CD4-positive, alpha-beta T cell treated with Interleukin-17A for 1 hour (primary cell): Measurements from ENCODE around the gene NRP1.
"Not testable (repeated sequence)": the region's sequence is repeated elsewhere in the genome, so short reads cannot be mapped to it uniquely, and the experiment has no call there.

Experiments
- DNase-seq: peaks from one replicate; pipeline ENCODE4 v3.0.0-alpha.2; 2020

Gene NRP1

GRCh38 chr10:33315891-33316290 is 18.6 kb downstream of the NRP1 start:
- no peak for DNase-seq

GRCh38 chr10:33314811-33315561 is 19.5 kb downstream of the NRP1 start:
- DNase-seq, result no peak

DNA sequence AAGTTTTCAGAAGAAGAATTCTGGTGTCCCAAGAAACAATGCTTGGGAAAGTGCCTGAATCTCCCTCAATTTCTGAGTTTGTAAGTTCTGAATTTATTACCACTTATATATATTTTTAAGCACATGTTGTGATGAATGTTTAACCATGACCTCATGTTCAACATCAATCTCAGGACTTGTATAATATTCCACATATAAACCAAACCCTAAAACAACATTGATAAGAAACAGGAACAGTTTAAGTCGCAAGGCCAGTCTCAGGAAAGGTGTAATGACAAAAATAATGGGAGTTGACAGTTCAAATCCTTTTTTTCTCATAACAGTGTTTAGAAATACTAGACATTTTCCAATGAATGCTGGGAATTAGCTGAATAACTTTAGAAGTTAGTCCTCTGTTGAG is 22.8 kb downstream of the NRP1 start:
- no peak for DNase-seq

DNA sequence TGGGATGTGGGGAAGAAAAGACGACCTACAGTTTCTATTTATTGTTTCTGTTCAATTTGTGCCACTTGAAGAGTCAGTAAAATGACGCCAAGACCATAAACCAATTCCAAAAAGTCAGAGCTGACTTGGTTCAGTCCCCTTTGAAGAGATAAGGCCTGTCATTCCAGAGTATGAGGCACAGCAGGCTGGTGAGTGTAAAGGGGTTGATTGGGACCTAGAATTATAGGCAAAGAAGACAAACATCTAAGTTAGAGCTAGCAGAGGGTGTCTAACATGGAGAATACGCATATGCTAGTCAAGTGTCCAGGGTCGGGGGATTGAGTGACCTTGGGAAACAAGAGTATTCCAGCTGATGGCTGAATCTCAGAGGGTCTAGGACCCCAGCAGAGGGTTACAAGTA is 23.6 kb downstream of the NRP1 start:
- no peak for DNase-seq

DNA sequence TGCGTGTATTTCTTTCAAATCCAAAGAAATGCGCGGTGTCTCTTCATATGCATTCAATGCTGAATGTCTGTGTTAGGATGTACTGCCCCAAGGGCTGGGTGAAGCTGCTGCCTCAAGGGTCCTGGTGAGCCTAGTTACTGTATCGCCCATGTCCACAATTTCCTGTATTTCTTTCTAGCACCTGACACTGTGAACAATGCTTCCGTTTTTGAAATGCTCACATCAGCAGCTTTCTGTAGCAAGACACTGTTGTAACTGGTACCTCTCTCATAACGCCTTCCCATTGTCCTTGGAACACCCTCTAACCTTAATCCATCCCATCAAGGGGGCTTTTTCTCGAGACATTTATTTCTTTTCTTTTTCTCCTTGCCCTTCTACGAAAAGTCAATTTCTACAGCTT is 25.1 kb downstream of the NRP1 start:
- DNase-seq, result no peak

- DNase-seq, result no peak
Observed at GRCh38 chr10:33307835-33308234, 26.6 kb downstream of the NRP1 start.

DNA sequence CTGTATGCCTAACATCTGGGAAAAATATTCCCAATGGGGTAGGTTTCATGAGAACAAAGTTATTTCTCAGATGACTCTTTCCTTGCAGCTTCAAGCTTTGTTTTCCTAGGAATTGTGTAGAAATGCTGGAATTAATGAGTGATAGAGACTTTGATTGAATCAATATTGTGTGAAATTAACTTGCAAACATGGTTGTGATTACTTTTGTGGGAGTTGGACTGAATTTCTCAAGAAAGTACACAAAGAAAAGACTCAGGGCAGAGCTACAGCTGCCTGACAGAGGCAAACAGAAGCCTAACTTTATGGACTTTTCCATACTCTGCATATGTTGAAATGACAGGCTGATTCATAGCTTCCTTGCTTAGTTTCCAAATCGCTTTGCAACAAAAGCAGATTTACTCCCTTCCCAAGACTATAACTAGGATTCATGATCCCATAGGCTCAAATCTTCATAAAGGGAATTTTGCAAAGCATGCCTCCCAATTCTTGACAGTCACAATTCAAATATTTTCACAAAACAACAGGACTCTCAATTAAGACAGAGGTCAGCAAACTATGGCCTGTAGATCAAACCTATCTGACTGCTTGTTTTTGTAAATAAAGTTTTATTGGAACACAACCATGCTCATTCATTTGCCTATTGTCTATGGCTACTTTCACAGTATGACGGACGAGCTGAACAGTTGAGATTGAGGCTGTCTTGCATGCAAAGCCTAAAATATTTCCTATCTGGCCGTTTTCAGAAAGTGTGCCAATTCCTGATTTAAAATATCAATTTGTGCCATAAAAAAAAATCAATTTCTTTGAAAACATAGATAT is 27.6 kb downstream of the NRP1 start:
- DNase-seq, result no peak

- no peak for DNase-seq
Observed at GRCh38 chr10:33306126-33306525, 28.3 kb downstream of the NRP1 start.

GRCh38 chr10:33304423-33305225 is 29.8 kb downstream of the NRP1 start:
- DNase-seq, result no peak

GRCh38 chr10:33303988-33304387 is 30.5 kb downstream of the NRP1 start:
- DNase-seq, result no peak

- DNase-seq, result no peak
Observed at GRCh38 chr10:33302208-33302829, 32.1 kb downstream of the NRP1 start.

DNA sequence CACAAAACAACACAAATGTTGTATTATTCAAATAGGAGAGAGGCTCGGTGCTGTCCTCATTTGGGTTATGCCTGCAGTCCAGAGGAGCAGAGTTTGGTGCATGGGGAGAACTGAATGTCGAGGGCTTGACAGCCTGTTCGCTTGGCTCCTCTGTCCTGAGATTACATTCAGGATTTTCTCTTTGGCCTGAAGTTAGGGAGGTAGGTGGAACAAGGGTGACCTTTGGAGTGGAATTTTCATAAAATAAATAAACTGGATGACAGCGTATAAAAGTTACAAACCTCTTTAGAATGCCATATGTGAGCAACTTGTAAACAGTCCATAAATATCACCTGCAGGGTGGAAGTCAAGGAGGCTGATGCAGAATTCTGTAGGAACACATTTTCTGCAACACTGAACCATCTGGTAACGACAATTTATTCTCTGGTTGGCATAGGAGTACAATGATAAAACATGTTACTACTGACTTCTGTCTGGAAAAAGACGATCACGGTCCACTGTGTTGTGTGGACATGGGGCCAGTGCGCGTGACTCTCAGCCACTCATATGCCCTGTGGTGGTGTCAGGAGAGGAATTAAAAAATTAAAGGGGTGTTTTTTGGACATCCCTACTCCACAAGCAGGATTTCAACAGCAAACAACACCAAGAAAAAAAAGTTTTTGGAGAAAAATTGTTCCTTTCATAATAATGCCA is 33.2 kb downstream of the NRP1 start:
- DNase-seq, result no peak

DNA sequence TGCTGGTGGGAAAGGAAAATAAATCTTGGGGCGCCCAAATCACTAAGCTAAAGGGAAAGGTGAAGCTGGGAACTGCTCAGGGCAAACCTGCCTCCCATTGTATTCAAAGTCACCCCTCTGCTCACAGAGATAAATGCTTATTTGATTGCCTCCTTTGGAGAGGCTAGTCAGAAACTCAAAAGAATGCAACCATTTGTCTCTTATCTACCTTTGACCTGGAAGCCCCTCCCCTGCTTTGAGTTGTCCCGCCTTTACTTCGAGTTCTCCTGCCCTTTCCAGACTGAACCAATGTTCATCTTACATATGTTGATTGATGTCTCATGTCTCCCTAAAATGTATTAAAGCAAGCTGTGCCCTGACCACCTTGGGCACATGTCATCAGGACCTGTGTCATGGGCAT is 33.9 kb downstream of the NRP1 start:
- not testable (repeated sequence) for DNase-seq

DNA sequence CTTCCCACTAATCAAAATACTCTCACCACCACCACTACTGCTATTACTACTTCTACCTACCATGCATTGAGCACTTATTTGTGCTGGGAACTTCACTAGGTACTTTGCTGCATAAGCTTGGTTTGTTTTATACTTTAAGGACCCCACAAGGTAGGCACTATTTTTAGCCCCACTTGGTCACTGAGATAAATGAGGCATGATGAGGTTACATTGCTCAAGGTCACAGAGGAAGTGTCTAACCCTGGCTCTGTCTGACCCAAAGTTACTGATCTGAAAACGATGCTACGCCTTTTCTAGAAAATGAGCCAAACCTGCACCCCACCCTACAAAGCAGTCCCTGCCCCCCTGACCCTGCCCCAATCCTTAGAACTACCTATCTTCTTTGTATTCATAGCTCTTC is 35.6 kb downstream of the NRP1 start:
- no peak for DNase-seq

GRCh38 chr10:33298110-33298509 is 36.4 kb downstream of the NRP1 start:
- no peak for DNase-seq

GRCh38 chr10:33295851-33296250 is 38.6 kb downstream of the NRP1 start:
- DNase-seq, result no peak

- no peak for DNase-seq
Observed at GRCh38 chr10:33293531-33294170, 40.8 kb downstream of the NRP1 start.

GRCh38 chr10:33293076-33293475 is 41.4 kb downstream of the NRP1 start:
- DNase-seq, result no peak

DNA sequence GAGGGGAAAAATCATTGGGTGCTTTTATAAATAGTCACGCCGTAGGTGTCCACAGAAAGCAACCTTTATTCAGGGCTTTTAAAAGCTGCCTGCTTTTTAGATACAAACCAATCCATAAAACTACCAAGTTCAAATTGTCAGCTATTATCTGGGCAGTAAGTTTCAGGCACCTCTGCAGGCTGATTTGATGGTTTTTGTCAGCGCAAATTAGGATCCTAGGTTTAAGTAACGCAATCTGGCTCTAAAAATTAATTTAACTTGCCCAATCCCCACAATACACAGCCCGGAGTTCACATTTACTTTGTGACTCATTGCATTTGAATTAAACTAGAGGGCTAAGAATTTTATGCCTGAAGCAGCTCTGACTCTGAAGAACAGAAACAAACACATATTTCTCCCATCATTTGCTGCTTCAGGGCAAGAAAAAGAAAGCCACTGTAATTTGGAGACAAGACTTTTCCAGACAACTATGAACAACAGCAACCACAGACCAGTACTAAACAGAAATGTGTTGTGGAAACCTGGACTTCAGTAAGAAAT is 43.3 kb downstream of the NRP1 start:
- DNase-seq, result no peak

DNA sequence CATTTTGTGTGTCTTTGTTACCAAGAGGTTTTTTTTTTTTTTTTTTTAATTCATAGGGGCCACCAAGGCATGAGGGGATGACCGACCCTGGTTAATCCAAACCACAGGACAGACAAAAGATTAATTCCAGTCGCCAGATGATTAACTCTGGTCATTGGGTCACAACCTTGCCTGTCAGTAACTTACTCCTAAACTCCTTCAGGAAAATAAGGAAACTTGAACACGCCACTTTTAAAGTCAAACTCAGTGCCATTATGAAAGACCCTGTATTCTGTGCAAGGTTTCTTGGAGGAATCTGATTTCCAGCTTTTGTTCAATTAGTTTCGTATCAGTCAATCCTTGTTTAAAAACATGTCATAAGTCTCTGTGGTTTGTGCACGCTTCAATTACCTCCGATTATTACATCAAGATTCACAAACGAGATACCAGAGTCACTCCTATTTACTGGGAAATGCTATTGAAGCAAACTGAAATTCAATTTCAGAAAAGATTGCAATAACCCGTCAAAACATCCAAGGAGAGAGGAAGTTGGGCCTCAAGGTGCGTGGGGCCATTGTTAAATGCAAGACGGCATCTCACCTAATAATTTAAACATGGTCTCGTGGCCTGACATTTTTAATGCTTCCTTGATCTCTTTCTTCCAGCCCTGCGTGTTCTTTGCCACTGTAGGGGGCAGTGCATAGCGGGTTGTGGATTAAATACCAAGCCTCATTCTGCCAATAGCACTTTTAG is 44.0 kb downstream of the NRP1 start:
- no peak for DNase-seq

DNA sequence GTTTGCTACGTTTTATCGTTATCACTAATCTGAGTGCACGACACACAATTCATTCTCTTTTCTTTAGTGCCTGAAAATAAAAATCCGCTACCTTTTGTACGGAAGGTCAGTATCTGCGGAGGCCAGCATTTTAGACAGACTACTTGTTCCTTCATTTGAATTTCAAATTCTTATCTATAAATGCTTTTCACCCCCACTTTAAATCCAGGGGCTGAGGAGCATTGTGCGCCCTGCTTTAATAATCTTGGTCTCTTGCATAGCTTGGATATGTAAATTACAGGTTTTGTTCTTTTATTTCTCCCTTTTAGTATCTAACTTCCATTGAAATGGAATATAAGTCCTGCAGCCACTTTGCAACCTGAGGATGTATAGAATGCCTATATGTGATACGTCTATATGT is 44.7 kb downstream of the NRP1 start:
- DNase-seq, result no peak
